H1 (cell line): ENCODE measurements around the gene LRRC4C. TPM values are rescaled to one million over a fixed set of nuclear protein-coding genes. Genes with fewer than 3 reads are reported as not detected.

Experiments used
- CTCF ChIA-PET: fragments of 300-600 bp; sonication (Branson Sonifier 250); formaldehyde crosslinking; loops from one replicate; lab custom pipeline; 2021; ENCODE audit not compliant: partially characterized antibody; lab: Charles Lee
- POLR2A ChIA-PET: fragments of 300-600 bp; sonication (Branson Sonifier 250); formaldehyde crosslinking; loops from one replicate; lab custom pipeline; 2021; ENCODE audit warnings: inconsistent platforms; ENCODE audit not compliant: partially characterized antibody; lab: Charles Lee
- DNase-seq, 2 experiments: peaks; one replicate each; pipeline versions ENCODE4 v3.0.0 to v3.0.0-alpha.2; 2010 to 2022; ENCODE audit warnings: low spot score in 2 of 2, low read depth in 1 of 2, mixed read lengths in 1 of 2
- FAIRE-seq: peaks from 2 replicates; lab custom pipeline; 2011; peaks lifted over from hg19 to GRCh38; lab: Jason Lieb, UNC
- H2AFZ ChIP-seq: 2 replicates; pipeline ENCODE4 v1.8.1; 2012; ENCODE audit warnings: low read length, inconsistent platforms
- H2AK5ac ChIP-seq: 2 replicates; pipeline ENCODE4 v1.6.1; 2013; ENCODE audit warnings: low read depth, low read length
- H2BK120ac ChIP-seq: replicated peaks from 2 replicates; pipeline ENCODE3; 2013; ENCODE audit warnings: low read depth, low read length, inconsistent platforms
- H2BK12ac ChIP-seq: 2 replicates; pipeline ENCODE4 v1.6.1; 2013; ENCODE audit warnings: low read depth, low read length
- H2BK15ac ChIP-seq: 2 replicates; pipeline ENCODE4 v1.6.1; 2013; ENCODE audit warnings: low read length
- H2BK20ac ChIP-seq: 2 replicates; pipeline ENCODE4 v1.6.1; 2013; ENCODE audit warnings: low read length
- H2BK5ac ChIP-seq: 2 replicates; pipeline ENCODE4 v1.6.1; 2013; ENCODE audit warnings: low read depth, low read length
- H3K14ac ChIP-seq: 2 replicates; pipeline ENCODE4 v1.6.1; 2013; ENCODE audit warnings: inconsistent platforms; ENCODE audit not compliant: insufficient read length
- H3K18ac ChIP-seq: 2 replicates; pipeline ENCODE4 v1.6.1; 2013; ENCODE audit warnings: low read length; ENCODE audit errors: extremely low read depth
- H3K23ac ChIP-seq: 2 replicates; pipeline ENCODE4 v1.6.1; 2013; ENCODE audit warnings: inconsistent platforms; ENCODE audit not compliant: insufficient read length
- H3K23me2 ChIP-seq: 2 replicates; pipeline ENCODE4 v1.6.1; 2013; ENCODE audit warnings: low read depth, low read length
- H3K27ac ChIP-seq: 2 replicates; pipeline ENCODE4 v1.6.1; 2011; ENCODE audit warnings: low read depth, low read length, inconsistent platforms
- H3K27me3 ChIP-seq, 4 experiments: replicated peaks in 1 of 4; 1 replicate in 1 of 4; 2 replicates in 3 of 4; pipeline versions ENCODE4 v1.6.1 to v1.8.1; 2011 to 2013; ENCODE audit warnings: low read length in 3 of 4, mild to moderate bottlenecking in 3 of 4, inconsistent platforms in 2 of 4, mixed read lengths in 2 of 4, moderate library complexity in 1 of 4; ENCODE audit not compliant: control insufficient read depth in 3 of 4, insufficient read depth in 3 of 4; ENCODE audit errors: extremely low read depth in 1 of 4
- H3K36me3 ChIP-seq, 4 experiments: 2 replicates each; pipeline versions ENCODE4 v1.6.1 to v1.8.1; 2011 to 2013; ENCODE audit warnings: mild to moderate bottlenecking in 4 of 4, low read length in 3 of 4, moderate library complexity in 2 of 4, control low read depth in 1 of 4, inconsistent platforms in 1 of 4; ENCODE audit not compliant: insufficient read depth in 4 of 4, control insufficient read depth in 2 of 4
- H3K4ac ChIP-seq: replicated peaks from 2 replicates; pipeline ENCODE3; 2013; ENCODE audit warnings: low read length, low read depth, mixed read lengths, inconsistent platforms; ENCODE audit not compliant: insufficient read length
- H3K4me1 ChIP-seq, 4 experiments: replicated peaks in 1 of 4; 1 replicate in 1 of 4; 2 replicates in 3 of 4; pipeline versions ENCODE4 v1.6.1 to v1.8.1; 2011 to 2013; ENCODE audit warnings: low read length in 3 of 4, inconsistent platforms in 2 of 4, mixed read lengths in 1 of 4; ENCODE audit not compliant: insufficient read depth in 4 of 4, control insufficient read depth in 3 of 4
- H3K4me2 ChIP-seq, 2 experiments: 2 replicates each; pipeline versions ENCODE4 v1.6.1 to v1.8.1; 2011 to 2013; ENCODE audit warnings: low read depth in 2 of 2, low read length in 2 of 2, control low read depth in 1 of 2, inconsistent platforms in 1 of 2, mild to moderate bottlenecking in 1 of 2; ENCODE audit not compliant: insufficient read depth in 1 of 2
- H3K4me3 ChIP-seq, 4 experiments: fragments of 200-600, 300-600 bp in 1 of 4; sonication (generic), shearing (Covaris generic), sonication (Bioruptor Twin) in 1 of 4; 2 replicates each; pipeline versions ENCODE4 v1.5.1 to v1.8.1; 2011 to 2016; ENCODE audit warnings: low read length in 4 of 4, low read depth in 3 of 4, control low read depth in 2 of 4, inconsistent platforms in 2 of 4, mild to moderate bottlenecking in 2 of 4, mixed read lengths in 1 of 4, moderate library complexity in 1 of 4; ENCODE audit not compliant: insufficient read depth in 2 of 4; ENCODE audit errors: extremely low read depth in 1 of 4
- H3K56ac ChIP-seq: replicated peaks from 2 replicates; pipeline ENCODE3; 2013; ENCODE audit warnings: low read depth, mild to moderate bottlenecking, mixed read lengths, low read length, inconsistent platforms; ENCODE audit not compliant: insufficient read length
- H3K79me1 ChIP-seq: 2 replicates; pipeline ENCODE4 v1.6.1; 2013; ENCODE audit warnings: low read depth, low read length, control low read depth
- H3K79me2 ChIP-seq, 2 experiments: 2 replicates each; pipeline versions ENCODE4 v1.6.1 to v1.8.1; 2012 to 2013; ENCODE audit warnings: low read length in 2 of 2, mild to moderate bottlenecking in 2 of 2, inconsistent platforms in 1 of 2; ENCODE audit not compliant: insufficient read depth in 2 of 2, control insufficient read depth in 1 of 2
- H3K9ac ChIP-seq, 4 experiments: replicated peaks in 1 of 4; 1 replicate in 1 of 4; 2 replicates in 3 of 4; pipeline versions ENCODE4 v1.6.1 to v1.8.1; 2011 to 2013; ENCODE audit warnings: low read depth in 3 of 4, low read length in 3 of 4, control low read depth in 2 of 4, mild to moderate bottlenecking in 2 of 4, moderate library complexity in 2 of 4, inconsistent platforms in 1 of 4; ENCODE audit errors: extremely low read depth in 1 of 4
- H3K9me3 ChIP-seq, 2 experiments: 2 replicates each; pipeline versions ENCODE4 v1.6.1 to v1.8.1; 2012 to 2013; ENCODE audit warnings: mild to moderate bottlenecking in 2 of 2, moderate library complexity in 2 of 2, control low read depth in 1 of 2, inconsistent platforms in 1 of 2, low read depth in 1 of 2, low read length in 1 of 2, mixed read lengths in 1 of 2; ENCODE audit not compliant: insufficient read depth in 2 of 2
- H4K20me1 ChIP-seq, 2 experiments: replicated peaks in 1 of 2; 2 replicates each; pipeline versions ENCODE3 to v1.8.1; 2011 to 2013; ENCODE audit warnings: inconsistent platforms in 2 of 2, low read length in 2 of 2, mild to moderate bottlenecking in 1 of 2; ENCODE audit not compliant: insufficient read depth in 2 of 2, control insufficient read depth in 1 of 2
- H4K5ac ChIP-seq: 2 replicates; pipeline ENCODE4 v1.6.1; 2013; ENCODE audit warnings: low read length, low read depth, mixed read lengths, inconsistent platforms; ENCODE audit not compliant: insufficient read length
- H4K8ac ChIP-seq: 2 replicates; pipeline ENCODE4 v1.8.0; 2013; ENCODE audit warnings: mild to moderate bottlenecking, moderate library complexity, low read length, inconsistent platforms; ENCODE audit not compliant: insufficient read depth; ENCODE audit errors: extremely low read depth
- H4K91ac ChIP-seq: replicated peaks from 2 replicates; pipeline ENCODE3; 2013; ENCODE audit warnings: low read length, mixed read lengths, inconsistent platforms; ENCODE audit not compliant: insufficient read length
- CTBP2 ChIP-seq: IDR thresholded peaks from 2 replicates; pipeline ENCODE4 v1.7.0; 2011; ENCODE audit warnings: borderline replicate concordance, mild to moderate bottlenecking, moderate library complexity, mixed read lengths, low read length; ENCODE audit not compliant: insufficient read depth, insufficient read length
- RNF2 ChIP-seq: fragments of 200-900, 300-1000 bp; sonication (generic); IDR thresholded peaks from 2 replicates; pipeline ENCODE4 v1.7.1; 2016; ENCODE audit warnings: borderline replicate concordance, low read depth, mild to moderate bottlenecking, antibody characterized with exemption, low read length; ENCODE audit not compliant: poor library complexity, severe bottlenecking; ENCODE audit errors: missing control alignments
- WGBS, 2 experiments: shearing (Covaris generic) in 1 of 2; methylation state at CpG; one replicate each; pipeline versions ENCODE4 v1.1.6 to v1.1.7; 2013 to 2015; ENCODE audit warnings: low lambda C conversion rate in 2 of 2, mixed read lengths in 2 of 2, inconsistent platforms in 1 of 2, low coverage in 1 of 2, missing lambda C conversion rate in 1 of 2; ENCODE audit not compliant: insufficient replicate concordance in 2 of 2, insufficient coverage in 1 of 2, insufficient read length in 1 of 2; ENCODE audit errors: extremely low coverage in 1 of 2, missing lambda C conversion rate in 1 of 2; 5-methylcytosine and 5-hydroxymethylcytosine counted together
- polyA plus RNA-seq, 7 experiments: library from polyadenylated mRNA; depleted of rRNA in 3 of 7; stranded (reverse) in 5 of 7; unstranded in 2 of 7; fragments of >200 nt in 5 of 7; fragments of 200-250 nt in 2 of 7; gene quantifications; 1 replicate in 5 of 7; 2 replicates in 1 of 7; 4 replicates in 1 of 7; pipeline versions ENCODE4 v1.2.1 to v1.2.3, GENCODE V29; 2011 to 2013; ENCODE audit warnings: missing spikeins in 2 of 7, mixed read lengths in 2 of 7
- total RNA-seq: library from RNA; stranded (reverse); fragmentation: NEBNext Ultra II Directional; extraction: Animal tissue kit (Norgen Biotek cat#: 25700); gene quantifications from 2 replicates; pipeline ENCODE4 v1.2.1, GENCODE V29; 2021

The LRRC4C gene
- total and polyA plus RNA-seq, 2 of the 8 experiments (the other 6 are each of a cell fraction or from before 2014, with no cell fraction given) = 0.23 to 2.2 TPM

DNA sequence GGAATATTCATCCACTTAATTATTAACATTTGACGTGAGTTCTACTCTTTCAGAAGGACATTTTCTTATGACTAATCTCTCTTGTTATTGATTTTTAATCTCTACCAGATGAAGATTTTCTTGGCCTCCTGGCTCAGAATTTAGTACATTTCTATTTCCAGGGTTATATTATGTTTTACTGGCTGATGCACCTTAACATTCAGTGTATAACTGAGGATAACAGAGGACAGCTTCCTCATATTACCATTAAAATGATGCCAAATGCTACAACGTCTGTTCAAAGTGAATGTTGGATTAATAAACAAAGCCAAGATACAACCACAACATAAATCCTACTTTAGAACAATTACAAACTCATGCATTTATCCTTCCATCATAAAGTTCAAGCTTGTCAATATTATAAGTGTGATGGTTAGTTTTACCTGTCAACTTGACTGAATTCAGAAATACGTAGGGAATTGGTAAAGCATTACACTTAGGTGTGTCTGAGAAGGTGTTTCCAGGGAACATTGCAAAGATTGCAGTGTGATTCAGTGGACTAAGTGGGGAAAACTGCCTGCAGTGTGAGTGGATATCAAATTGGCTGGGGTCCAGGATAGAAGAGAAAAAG lies 485.2 kb downstream of the LRRC4C start:
- Histone ChIP-seq H2BK20ac (no peak overlapping the region), H4K5ac (no peak overlapping the region), H3K18ac (no peak overlapping the region), H2BK15ac (no peak overlapping the region), H3K9ac (no peak overlapping the region), H3K9me3 (peaks cover 7 to 15% of the 10 kb centered on the region in 2 experiments), H4K8ac (no peak overlapping the region), H3K4me1 (no peaks in the 10 kb centered on the region), H2BK5ac (no peak overlapping the region), H3K27me3 (no peaks in the 10 kb centered on the region), H3K79me2 (no peaks in the 10 kb centered on the region), H2BK12ac (no peak overlapping the region), H3K23me2 (no peaks in the 10 kb centered on the region), H3K79me1 (no peaks in the 10 kb centered on the region), H3K27ac (no peak overlapping the region), H3K4me3 (no peak overlapping the region), H3K4me2 (no peak overlapping the region), H3K56ac (no peak overlapping the region), H4K20me1 (no peaks in the 10 kb centered on the region), H3K23ac (no peak overlapping the region), H3K36me3 (no peaks in the 10 kb centered on the region), H2BK120ac (no peak overlapping the region), H3K14ac (no peak overlapping the region), H3K4ac (no peak overlapping the region), H4K91ac (no peak overlapping the region), H2AFZ (no peak overlapping the region), H2AK5ac (no peak overlapping the region)
- no peak for TF ChIP-seq RNF2
- TF ChIP-seq CTBP2 = no peak
- POLR2A ChIA-PET = no interaction called here
- no peak for DNase-seq
- WGBS, 2 experiments = 96% methylated on average over 3 of the region's 3 CpGs; no CpG with 5 or more reads in 1 of the 2 experiments
- no peak for FAIRE-seq
- CTCF ChIA-PET = no interaction called here
